Stimulated activated CD8-positive, alpha-beta memory T cell treated with anti-CD3 and anti-CD28 coated beads, Interleukin-7, amount 100 ng/mL, for 4 hours (primary cell): ENCODE data around the gene PRSS56.

Source experiments
- DNase-seq, 2 donors: peaks; one replicate each; pipeline ENCODE4 v3.0.0-alpha.2; 2020; ENCODE audit warnings: low read depth in 2 of 2

PRSS56 gene

DNA sequence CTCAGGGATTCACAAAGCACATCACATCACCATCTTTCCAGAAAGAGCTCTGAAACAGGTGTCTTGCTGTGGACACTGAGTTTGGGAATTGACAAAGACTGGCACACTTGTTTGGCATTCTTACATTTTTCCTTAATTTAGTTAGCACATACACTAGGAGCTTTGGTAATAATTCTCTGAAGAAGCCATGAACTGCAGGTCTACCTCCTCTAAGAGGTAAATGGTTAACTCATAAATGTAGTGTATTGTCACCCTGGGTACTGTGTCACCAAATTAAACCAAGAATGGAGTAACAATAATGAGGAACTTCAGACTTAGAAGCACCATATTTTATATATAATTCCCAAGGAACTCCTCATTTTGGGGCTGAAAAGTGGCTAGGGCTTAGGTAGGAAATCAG is 52.9 kb downstream of the PRSS56 start:
- no peak for DNase-seq

DNA sequence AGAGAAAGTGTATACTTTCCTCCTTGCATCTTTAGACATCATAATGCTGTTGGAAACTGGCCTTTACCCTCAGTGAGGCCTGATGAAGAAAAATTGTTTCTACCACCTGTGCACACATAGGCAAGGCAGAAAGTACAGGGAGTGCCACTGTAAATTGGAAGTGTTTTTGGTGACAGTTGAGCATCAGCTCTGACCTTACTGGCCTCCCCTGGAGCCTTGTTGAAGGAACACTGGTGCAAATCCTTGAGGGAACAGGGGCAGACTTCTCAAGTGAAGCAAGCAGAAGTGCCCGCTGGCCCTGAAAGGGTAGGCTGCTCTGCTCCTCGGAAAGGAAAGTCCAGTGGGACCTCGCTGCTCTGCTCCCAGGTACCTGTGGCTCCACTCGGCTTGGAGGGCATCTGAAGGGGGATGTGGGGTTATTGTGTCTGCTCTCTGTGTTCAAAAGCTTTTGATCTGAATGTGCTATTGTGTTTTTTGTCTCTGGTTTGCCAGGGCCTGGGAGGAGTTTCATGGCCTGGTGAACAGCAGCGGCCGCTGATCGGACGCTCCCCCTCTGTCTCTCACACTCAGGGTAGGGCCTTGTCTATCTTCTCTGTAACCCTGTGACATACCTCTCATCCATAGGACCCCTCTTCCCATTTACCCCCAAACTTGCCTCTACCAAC is 53.7 kb downstream of the PRSS56 start:
- no peak for DNase-seq

DNA sequence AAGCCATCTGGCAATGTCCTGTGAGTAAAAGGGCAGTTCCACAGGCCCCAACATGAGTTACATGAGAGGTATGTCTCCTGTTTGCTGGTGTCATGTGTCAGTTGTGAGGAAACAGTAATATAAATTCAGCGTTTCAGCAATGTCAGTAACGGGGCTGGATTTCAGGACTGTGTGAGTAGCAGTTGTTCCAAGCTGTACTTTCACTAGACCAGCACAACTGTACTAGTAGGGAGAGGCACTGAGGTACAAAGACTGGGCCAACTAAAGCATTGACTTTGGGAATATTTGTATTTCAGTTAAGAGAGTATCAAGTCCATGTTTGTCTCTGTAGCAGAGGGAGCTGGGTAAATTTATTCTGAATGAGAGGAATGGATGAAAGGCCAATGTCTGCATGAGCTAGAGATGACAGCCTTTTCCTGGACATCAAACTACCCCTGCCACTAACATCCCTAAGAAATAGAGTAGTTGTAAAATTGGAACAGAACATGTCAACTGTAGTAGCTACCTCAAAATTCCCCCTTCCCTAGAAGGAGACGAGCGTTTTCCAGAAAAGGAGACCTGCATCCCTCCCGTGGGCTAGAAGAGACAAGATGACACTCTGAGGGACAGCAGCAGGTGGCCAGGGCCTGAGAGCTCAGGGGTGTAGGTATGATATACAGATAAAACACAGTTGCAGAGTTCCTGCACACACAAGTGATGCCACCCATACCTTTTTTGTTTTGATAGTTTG is 54.7 kb downstream of the PRSS56 start:
- DNase-seq: no peak
